Testis (tissue), 3 donors: ENCODE data around the gene FHAD1. TPM values are rescaled to one million over a fixed set of nuclear protein-coding genes. Genes with fewer than 3 reads are reported as not detected.

Source experiments
- DNase-seq: peaks from one replicate; pipeline ENCODE4 v3.0.0-alpha.2; 2019
- H3K27ac ChIP-seq, 2 donors: fragments of 200-600 bp; sonication (generic); one replicate each; pipeline ENCODE4 v1.5.1; 2019
- H3K27me3 ChIP-seq: fragments of 200-600 bp; sonication (generic); one replicate; pipeline ENCODE4 v1.5.1; 2019
- H3K36me3 ChIP-seq: fragments of 200-600 bp; sonication (generic); one replicate; pipeline ENCODE4 v1.5.1; 2017; ENCODE audit warnings: low read depth; ENCODE audit errors: missing control alignments
- H3K4me1 ChIP-seq: fragments of 200-600 bp; sonication (generic); one replicate; pipeline ENCODE4 v1.5.1; 2019
- H3K4me3 ChIP-seq, 2 donors: fragments of 200-600 bp; sonication (generic); one replicate each; pipeline ENCODE4 v1.5.1; 2017 to 2019
- H3K9me3 ChIP-seq: fragments of 200-600 bp; sonication (generic); one replicate; pipeline ENCODE4 v1.5.1; 2017
- CTCF ChIP-seq, 3 experiments: fragments of 450-650 bp in 2 of 3; fragments of 200-600 bp in 1 of 3; sonication (generic) in 1 of 3; IDR thresholded peaks; one replicate each; pipeline ENCODE4 v1.5.1; 2016 to 2019; ENCODE audit warnings: antibody characterized with exemption in 3 of 3, mild to moderate bottlenecking in 2 of 3, moderate library complexity in 1 of 3
- POLR2A ChIP-seq: fragments of 450-650 bp; IDR thresholded peaks from one replicate; pipeline ENCODE4 v1.6.1; 2017; ENCODE audit warnings: antibody characterized with exemption, mild to moderate bottlenecking, moderate library complexity
- WGBS, 2 donors: methylation state at CpG; one replicate each; pipeline ENCODE4 v1.1.5; 2018; 5-methylcytosine and 5-hydroxymethylcytosine counted together
- intact Hi-C: fragments of 100-400 bp; cut with DNase I; formaldehyde crosslinking; loops from one replicate; pipeline ENCODE4 v1.15.1; 2023; ENCODE audit warnings: low total_unique reads
- polyA plus RNA-seq: library from polyadenylated mRNA; stranded (reverse); fragments of 350-450 nt; fragmentation: Illumina TruSeq; extraction: RNeasy Lipid Tissue Mini Kit (QIAGEN cat#74804); gene quantifications from one replicate; pipeline ENCODE4 v1.2.3, GENCODE V29; 2014; ENCODE audit warnings: low read depth, low replicate concordance; ENCODE audit not compliant: insufficient read depth
- total RNA-seq, 2 donors: library from RNA; depleted of rRNA; stranded (reverse); fragments of >200 nt; gene quantifications; one replicate each; pipeline ENCODE4 v1.2.3, GENCODE V29; 2016

The FHAD1 gene
- total and polyA plus RNA-seq, 3 donors from 2014 or later: 22.0 to 73.3 (median 59.0) TPM

DNA sequence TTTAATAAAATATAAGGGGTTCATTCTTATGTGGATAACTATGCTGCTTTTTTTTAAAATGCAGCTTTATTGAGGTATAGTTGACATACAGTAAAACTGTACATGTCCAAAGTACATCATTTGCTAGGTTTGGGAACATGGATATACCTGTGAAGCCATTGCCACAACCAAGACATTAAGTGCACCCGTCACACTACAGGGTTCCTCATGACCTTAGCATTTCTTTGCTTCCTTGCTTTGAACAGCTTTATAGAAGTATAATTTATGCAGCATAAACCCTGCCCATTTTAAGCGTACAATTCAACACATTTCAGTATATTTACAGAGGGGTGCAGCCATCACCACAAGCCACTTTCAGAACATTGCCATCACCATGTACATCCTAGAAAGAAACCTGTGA lies 26.3 kb downstream of the FHAD1 start:
- H3K4me1 ChIP-seq: peaks cover 4% of the 10 kb centered on the region
- WGBS, 2 donors: 91 to 96% methylated on average over 2 of the region's 2 CpGs
- intact Hi-C loops: loop anchor here (10.0 kb wide), 2 partner anchors 118 to 148 kb away; partner anchors contain the start of gene TMEM51
- no peak overlapping the region for H3K27ac ChIP-seq
- H3K36me3 ChIP-seq: no peaks in the 10 kb centered on the region
- DNase-seq: no peak
- TF ChIP-seq POLR2A (no peak), CTCF (IDR thresholded peaks at IDR 0.05) (no peak)
- no peaks in the 10 kb centered on the region for H3K9me3 ChIP-seq
- no peaks in the 10 kb centered on the region for H3K27me3 ChIP-seq
- H3K4me3 ChIP-seq: no peak overlapping the region

DNA sequence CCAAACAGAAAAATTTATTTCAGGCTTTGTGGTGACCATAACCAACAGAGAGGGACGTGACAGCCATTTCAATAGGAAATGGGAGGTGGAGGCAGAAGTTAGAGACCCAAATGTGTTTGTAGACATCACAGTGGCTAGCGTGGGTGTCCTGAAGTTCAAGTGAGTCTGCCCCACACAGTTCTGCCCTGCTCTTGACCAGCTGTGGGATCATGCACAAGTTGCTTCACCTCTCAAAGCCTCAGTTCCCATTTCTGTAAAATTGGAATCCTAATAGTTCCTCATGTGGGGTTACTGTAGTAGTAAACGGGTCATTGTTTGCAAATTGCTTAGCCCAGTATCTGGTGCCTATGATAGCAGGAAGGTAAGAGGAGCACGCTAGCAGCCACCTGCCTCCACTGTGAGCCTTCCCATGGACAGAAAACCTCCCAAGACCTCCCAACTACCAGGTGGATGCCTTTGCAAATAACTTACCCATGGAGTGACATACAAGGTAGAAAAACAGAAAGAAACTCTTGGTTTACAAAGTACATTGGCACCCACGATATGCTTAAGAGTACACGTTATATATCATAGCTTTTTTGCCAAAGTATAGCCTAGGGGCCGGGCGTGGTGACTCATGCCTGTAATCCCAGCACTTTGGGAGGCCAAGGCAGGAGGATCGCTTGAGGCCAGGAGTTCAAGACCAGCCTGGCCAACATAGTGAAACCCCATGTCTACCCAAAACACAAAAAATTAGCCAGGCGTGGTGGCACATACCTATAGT lies 29.1 kb downstream of the FHAD1 start:
- H3K9me3 ChIP-seq: no peaks in the 10 kb centered on the region
- no peaks in the 10 kb centered on the region for H3K27me3 ChIP-seq
- no peaks in the 10 kb centered on the region for H3K36me3 ChIP-seq
- intact Hi-C loops: loop anchor here (10.0 kb wide), 2 partner anchors 121 to 151 kb away; partner anchors contain the start of gene TMEM51
- DNase-seq: no peak
- H3K4me3 ChIP-seq: no peak overlapping the region
- peaks cover 4% of the 10 kb centered on the region for H3K4me1 ChIP-seq
- TF ChIP-seq CTCF (IDR thresholded peaks at IDR 0.05) (no peak), POLR2A (no peak)
- 82 to 86% methylated on average over 10 of the region's 10 CpGs for WGBS, 2 donors
- no peak overlapping the region for H3K27ac ChIP-seq

DNA sequence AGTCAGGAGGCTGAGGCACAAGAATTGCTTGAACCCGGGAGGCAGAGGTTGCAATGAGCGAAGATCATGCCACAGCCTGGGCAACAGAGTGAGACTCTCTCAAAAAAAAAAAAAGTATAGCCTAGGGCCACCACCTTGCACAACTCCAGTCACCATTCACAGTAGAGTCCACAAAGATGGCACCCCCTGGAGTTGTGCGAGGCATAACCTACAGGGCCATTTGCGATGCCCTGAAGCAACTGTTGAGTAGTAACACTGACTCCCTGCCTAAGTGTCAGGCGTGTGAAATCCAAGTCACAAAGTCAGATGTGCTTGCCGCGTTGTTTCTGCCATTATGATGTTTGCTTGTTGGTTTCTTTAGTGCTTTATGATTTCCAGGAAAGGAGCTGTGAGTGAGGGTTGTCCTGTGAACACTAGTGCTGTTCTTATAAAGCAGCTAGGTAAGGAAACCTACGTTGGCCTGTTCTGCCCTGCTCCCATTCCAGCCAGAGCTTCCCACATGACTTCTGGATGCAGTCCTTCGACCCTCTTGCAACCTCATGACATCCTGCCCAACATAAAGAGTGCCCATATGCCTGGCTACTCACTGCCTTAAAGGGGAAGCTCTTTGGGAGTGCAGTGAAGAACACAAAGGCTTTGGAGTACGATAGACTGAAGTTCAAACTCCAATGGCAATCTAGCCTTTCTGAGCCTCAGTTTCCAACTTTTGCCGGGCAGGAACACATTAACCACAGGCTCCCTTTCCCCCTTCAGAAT lies 29.8 kb downstream of the FHAD1 start:
- TF ChIP-seq POLR2A (no peak), CTCF (IDR thresholded peaks at IDR 0.05) (no peak)
- H3K4me3 ChIP-seq: no peak overlapping the region
- no peaks in the 10 kb centered on the region for H3K9me3 ChIP-seq
- H3K36me3 ChIP-seq: no peaks in the 10 kb centered on the region
- no peak for DNase-seq
- 94% methylated on average over 11 of the region's 11 CpGs for WGBS, 2 donors
- H3K27me3 ChIP-seq: no peaks in the 10 kb centered on the region
- intact Hi-C loops: loop anchor here (10.0 kb wide), 2 partner anchors 122 to 152 kb away; partner anchors contain the start of gene TMEM51
- H3K4me1 ChIP-seq: peaks cover 4% of the 10 kb centered on the region
- no peak overlapping the region for H3K27ac ChIP-seq

DNA sequence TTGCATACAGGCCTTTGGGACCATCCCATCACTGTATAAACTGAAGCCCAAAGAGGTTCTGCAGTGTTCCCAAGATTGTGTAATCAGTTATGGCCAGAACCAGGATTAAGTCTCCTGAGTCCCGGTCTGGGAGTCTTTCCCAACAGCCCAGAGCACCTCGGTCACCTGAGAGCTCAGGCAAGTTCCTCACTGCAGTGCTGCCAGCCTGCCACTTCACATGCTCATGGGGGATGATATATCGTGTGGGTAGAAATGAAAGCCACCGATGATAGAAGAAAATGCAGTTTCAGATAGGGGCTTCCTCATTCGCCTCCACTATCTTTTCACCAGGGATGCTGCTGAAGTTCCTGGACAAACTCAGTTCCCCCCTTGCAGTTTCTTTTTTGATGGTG lies 30.4 kb downstream of the FHAD1 start:
- TF ChIP-seq CTCF (IDR thresholded peaks at IDR 0.05) (no peak), POLR2A (no peak)
- no peaks in the 10 kb centered on the region for H3K27me3 ChIP-seq
- H3K27ac ChIP-seq: no peak overlapping the region
- intact Hi-C loops: loop anchor here (10.0 kb wide), 2 partner anchors 123 to 153 kb away; partner anchors contain the start of gene TMEM51
- H3K4me3 ChIP-seq: no peak overlapping the region
- 91 to 96% methylated on average over 5 of the region's 5 CpGs for WGBS, 2 donors
- peaks cover 2% of the 10 kb centered on the region for H3K4me1 ChIP-seq
- H3K36me3 ChIP-seq: no peaks in the 10 kb centered on the region
- no peak for DNase-seq
- no peaks in the 10 kb centered on the region for H3K9me3 ChIP-seq
